CD14-positive monocyte (primary cell): ENCODE data around the gene CALHM1. TPM values are rescaled to one million over a fixed set of nuclear protein-coding genes. Genes with fewer than 3 reads are reported as not detected.

Experiments used
- DNase-seq, 3 donors: peaks; one replicate each; pipeline ENCODE4 v3.0.0-alpha.2; 2011 to 2022
- H2AFZ ChIP-seq: 2 replicates; pipeline ENCODE4 v1.6.0; 2012; ENCODE audit warnings: mild to moderate bottlenecking, low read depth, low read length, inconsistent platforms; ENCODE audit not compliant: insufficient read depth, poor library complexity, severe bottlenecking
- H3K27ac ChIP-seq, 2 donors: 1 replicate in 1 of 2; 2 replicates in 1 of 2; pipeline ENCODE4 v1.5.1; 2012 to 2013; ENCODE audit warnings: low read length in 2 of 2, control low read depth in 1 of 2, inconsistent platforms in 1 of 2, low read depth in 1 of 2, mild to moderate bottlenecking in 1 of 2
- H3K27me3 ChIP-seq, 2 donors: one replicate each; pipeline versions ENCODE4 v1.6.0 to v1.6.1; 2011 to 2013; ENCODE audit warnings: low read length in 2 of 2; ENCODE audit not compliant: control insufficient read depth in 2 of 2, insufficient read depth in 2 of 2
- H3K36me3 ChIP-seq, 2 donors: replicated peaks in 1 of 2; 1 replicate in 1 of 2; 2 replicates in 1 of 2; pipeline versions ENCODE4 v1.5.1 to v1.6.1; 2012 to 2013; ENCODE audit warnings: low read length in 2 of 2, control low read depth in 1 of 2, inconsistent platforms in 1 of 2, mild to moderate bottlenecking in 1 of 2; ENCODE audit not compliant: insufficient read depth in 2 of 2, control insufficient read depth in 1 of 2
- H3K4me1 ChIP-seq, 2 donors: 1 replicate in 1 of 2; 2 replicates in 1 of 2; pipeline versions ENCODE4 v1.5.1 to v1.6.1; 2012 to 2013; ENCODE audit warnings: low read length in 2 of 2, control low read depth in 1 of 2, inconsistent platforms in 1 of 2, mild to moderate bottlenecking in 1 of 2, moderate library complexity in 1 of 2; ENCODE audit not compliant: insufficient read depth in 2 of 2, control insufficient read depth in 1 of 2
- H3K4me2 ChIP-seq: replicated peaks from 2 replicates; pipeline ENCODE3; 2012; ENCODE audit warnings: low read length, moderate library complexity, mild to moderate bottlenecking; ENCODE audit not compliant: poor library complexity, severe bottlenecking; ENCODE audit errors: extremely low read depth
- H3K4me3 ChIP-seq, 3 experiments: fragments of 200-600 bp in 1 of 3; sonication (generic) in 1 of 3; replicated peaks in 1 of 3; 1 replicate in 2 of 3; 2 replicates in 1 of 3; pipeline ENCODE4 v1.5.1; 2011 to 2013; ENCODE audit warnings: low read length in 3 of 3, mild to moderate bottlenecking in 3 of 3, control low read depth in 2 of 3, low read depth in 2 of 3, inconsistent platforms in 1 of 3, moderate library complexity in 1 of 3
- H3K79me2 ChIP-seq: 2 replicates; pipeline ENCODE4 v1.6.0; 2012; ENCODE audit warnings: mild to moderate bottlenecking, control low read depth, inconsistent platforms, low read length, moderate library complexity; ENCODE audit not compliant: insufficient read depth
- H3K9ac ChIP-seq: 2 replicates; pipeline ENCODE4 v1.6.0; 2017; ENCODE audit warnings: low read length, mild to moderate bottlenecking; ENCODE audit not compliant: insufficient read depth, poor library complexity, severe bottlenecking
- H3K9me3 ChIP-seq, 2 donors: replicated peaks in 1 of 2; 1 replicate in 1 of 2; 2 replicates in 1 of 2; pipeline versions ENCODE4 v1.5.1 to v1.6.1; 2012 to 2013; ENCODE audit warnings: low read length in 2 of 2, control low read depth in 1 of 2; ENCODE audit not compliant: control insufficient read depth in 1 of 2, insufficient read depth in 1 of 2
- H4K20me1 ChIP-seq: 2 replicates; pipeline ENCODE4 v1.6.0; 2012; ENCODE audit warnings: mild to moderate bottlenecking, low read length, control low read depth, moderate library complexity; ENCODE audit not compliant: insufficient read depth
- H3K27ac Mint-ChIP-seq, 7 donors: one replicate each; pipeline ENCODE4 v1.8.0; 2020; ENCODE audit warnings: mild to moderate bottlenecking in 7 of 7, mixed read lengths in 7 of 7, moderate library complexity in 6 of 7, inconsistent platforms in 2 of 7
- H3K27me3 Mint-ChIP-seq, 3 donors: one replicate each; pipeline ENCODE4 v1.8.0; 2021 to 2022; ENCODE audit warnings: low read depth in 3 of 3, mild to moderate bottlenecking in 3 of 3, mixed read lengths in 3 of 3, moderate library complexity in 3 of 3, inconsistent platforms in 1 of 3
- H3K36me3 Mint-ChIP-seq, 2 donors: one replicate each; pipeline ENCODE4 v1.8.0; 2020; ENCODE audit warnings: mixed read lengths in 2 of 2, inconsistent platforms in 1 of 2, mild to moderate bottlenecking in 1 of 2
- H3K4me1 Mint-ChIP-seq: one replicate; pipeline ENCODE4 v1.8.0; 2020; ENCODE audit warnings: mild to moderate bottlenecking, mixed read lengths
- H3K4me3 Mint-ChIP-seq, 2 donors: one replicate each; pipeline ENCODE4 v1.8.0; 2020; ENCODE audit warnings: mild to moderate bottlenecking in 2 of 2, mixed read lengths in 2 of 2, moderate library complexity in 1 of 2
- H3K9me3 Mint-ChIP-seq, 7 donors: one replicate each; pipeline ENCODE4 v1.8.0; 2020 to 2022; ENCODE audit warnings: mixed read lengths in 7 of 7, mild to moderate bottlenecking in 6 of 7, moderate library complexity in 6 of 7, inconsistent platforms in 2 of 7
- WGBS: methylation state at CpG from one replicate; pipeline ENCODE4 v1.1.5; 2013; ENCODE audit warnings: missing lambda C conversion rate; ENCODE audit not compliant: insufficient coverage; 5-methylcytosine and 5-hydroxymethylcytosine counted together
- intact Hi-C, 2 donors: fragments of 100-400 bp; cut with micrococcal nuclease; formaldehyde crosslinking; loops; one replicate each; pipeline versions ENCODE4 v1.15.0 to v1.15.1; 2023
- polyA plus RNA-seq, 3 donors: library from polyadenylated mRNA; depleted of rRNA in 1 of 3; unstranded in 2 of 3; stranded (reverse) in 1 of 3; fragments of 300-500 nt in 2 of 3; fragments of >200 nt in 1 of 3; fragmentation: Illumina TruSeq in 2 of 3; gene quantifications; 1 replicate in 2 of 3; 2 replicates in 1 of 3; pipeline ENCODE4 v1.2.3, GENCODE V29; 2012 to 2021
- TF ChIP-seq, protein P1 (sequence below): fragments of 200-600 bp; IDR thresholded peaks from one replicate; pipeline ENCODE4 v1.8.0; 2022; ENCODE audit warnings: antibody characterized with exemption, mild to moderate bottlenecking

CALHM1 gene
- polyA plus RNA-seq, 3 donors, result not detected

GRCh38 chr10:103472005-103472404, 13.3 kb upstream of the CALHM1 start:
- Histone ChIP-seq H3K27ac (peak overlapping the region; percentile 90), H3K4me2 (peak overlapping the region; percentile 61), H3K79me2 (no peaks in the 10 kb centered on the region), H3K9me3 (no peaks in the 10 kb centered on the region), H2AFZ (peak overlapping the region; percentile 79), H3K27me3 (no peaks in the 10 kb centered on the region), H3K9ac (peak overlapping the region; percentile 64), H3K36me3 (no peaks in the 10 kb centered on the region), H3K4me1 (peaks cover 70 to 75% of the 10 kb centered on the region in 2 donors), H4K20me1 (no peaks in the 10 kb centered on the region), H3K4me3 (peak overlapping the region in 2 of 3 experiments; percentile 0 to 36)
- 40% methylated on average over 2 of the region's 2 CpGs for WGBS
- Mint-ChIP-seq H3K9me3 (peaks cover 0 to 10% (median 3%) of the 10 kb centered on the region in 7 donors), H3K4me3 (peak overlapping the region; percentile 62 to 82), H3K27me3 (peaks cover 0 to 8% (median 2%) of the 10 kb centered on the region in 3 donors), H3K4me1 (peaks cover 62% of the 10 kb centered on the region), H3K36me3 (peaks cover 0 to 5% of the 10 kb centered on the region in 2 donors), H3K27ac (peak overlapping the region; percentile 84 to 93 (median 92))
- intact Hi-C loops, result no loop called here
- no peak for DNase-seq
- TF ChIP-seq, protein P1, sequence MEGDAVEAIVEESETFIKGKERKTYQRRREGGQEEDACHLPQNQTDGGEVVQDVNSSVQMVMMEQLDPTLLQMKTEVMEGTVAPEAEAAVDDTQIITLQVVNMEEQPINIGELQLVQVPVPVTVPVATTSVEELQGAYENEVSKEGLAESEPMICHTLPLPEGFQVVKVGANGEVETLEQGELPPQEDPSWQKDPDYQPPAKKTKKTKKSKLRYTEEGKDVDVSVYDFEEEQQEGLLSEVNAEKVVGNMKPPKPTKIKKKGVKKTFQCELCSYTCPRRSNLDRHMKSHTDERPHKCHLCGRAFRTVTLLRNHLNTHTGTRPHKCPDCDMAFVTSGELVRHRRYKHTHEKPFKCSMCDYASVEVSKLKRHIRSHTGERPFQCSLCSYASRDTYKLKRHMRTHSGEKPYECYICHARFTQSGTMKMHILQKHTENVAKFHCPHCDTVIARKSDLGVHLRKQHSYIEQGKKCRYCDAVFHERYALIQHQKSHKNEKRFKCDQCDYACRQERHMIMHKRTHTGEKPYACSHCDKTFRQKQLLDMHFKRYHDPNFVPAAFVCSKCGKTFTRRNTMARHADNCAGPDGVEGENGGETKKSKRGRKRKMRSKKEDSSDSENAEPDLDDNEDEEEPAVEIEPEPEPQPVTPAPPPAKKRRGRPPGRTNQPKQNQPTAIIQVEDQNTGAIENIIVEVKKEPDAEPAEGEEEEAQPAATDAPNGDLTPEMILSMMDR, result no peak

GRCh38 chr10:103470761-103471653, 12.3 kb upstream of the CALHM1 start:
- Histone ChIP-seq H3K27me3 (no peaks in the 10 kb centered on the region), H3K4me3 (peak overlapping the region in 2 of 3 experiments; percentile 0 to 36), H3K4me2 (peak overlapping the region; percentile 61), H3K79me2 (no peaks in the 10 kb centered on the region), H3K27ac (peak overlapping the region; percentile 90), H3K36me3 (no peaks in the 10 kb centered on the region), H3K9ac (peak overlapping the region; percentile 64), H4K20me1 (no peaks in the 10 kb centered on the region), H2AFZ (peak overlapping the region; percentile 79), H3K9me3 (no peaks in the 10 kb centered on the region), H3K4me1 (peaks cover 72 to 75% of the 10 kb centered on the region in 2 donors)
- peak overlapping the region; percentile 84 to 93 (median 92) for H3K27ac Mint-ChIP-seq
- peaks cover 0 to 11% (median 3%) of the 10 kb centered on the region in 7 donors for H3K9me3 Mint-ChIP-seq
- H3K4me1 Mint-ChIP-seq, result peaks cover 67% of the 10 kb centered on the region
- peak overlapping the region; percentile 62 to 82 for H3K4me3 Mint-ChIP-seq
- H3K36me3 Mint-ChIP-seq, result peaks cover 0 to 5% of the 10 kb centered on the region in 2 donors
- H3K27me3 Mint-ChIP-seq, result peaks cover 0 to 8% (median 2%) of the 10 kb centered on the region in 3 donors
- TF ChIP-seq, protein P1, result no peak
- WGBS, result 5% methylated on average over 8 of the region's 14 CpGs
- intact Hi-C loops, result no loop called here
- peak; percentile 79 to 81 (median 80) for DNase-seq
